Neutrophil (primary cell): ENCODE measurements around the gene BCAS3.

Experiments
- H3K27ac ChIP-seq: fragments of 200-600 bp; sonication (generic); 2 replicates; pipeline ENCODE4 v1.5.1; 2016; ENCODE audit warnings: mild to moderate bottlenecking, moderate library complexity
- H3K27me3 ChIP-seq: fragments of 200-600 bp; sonication (generic); 2 replicates; pipeline ENCODE4 v1.6.0; 2016; ENCODE audit warnings: mild to moderate bottlenecking
- H3K36me3 ChIP-seq: fragments of 200-600 bp; sonication (generic); 2 replicates; pipeline ENCODE4 v1.5.1; 2017
- H3K4me1 ChIP-seq, 2 experiments: fragments of 200-600 bp in 1 of 2; sonication (generic) in 1 of 2; 1 replicate in 1 of 2; 2 replicates in 1 of 2; pipeline versions ENCODE4 v1.5.1 to v1.6.1; 2013 to 2016; ENCODE audit warnings: low read depth in 1 of 2, low read length in 1 of 2, mild to moderate bottlenecking in 1 of 2, moderate library complexity in 1 of 2; ENCODE audit not compliant: control insufficient read depth in 1 of 2, insufficient read depth in 1 of 2
- H3K4me3 ChIP-seq, 2 experiments: fragments of 200-600 bp in 1 of 2; sonication (generic) in 1 of 2; 1 replicate in 1 of 2; 2 replicates in 1 of 2; pipeline ENCODE4 v1.5.1; 2013 to 2016; ENCODE audit warnings: low read depth in 1 of 2, low read length in 1 of 2, mild to moderate bottlenecking in 1 of 2, moderate library complexity in 1 of 2
- H3K9me3 ChIP-seq: fragments of 200-600 bp; sonication (generic); 2 replicates; pipeline ENCODE4 v1.5.1; 2016
- CTCF ChIP-seq: fragments of 200-600 bp; sonication (generic); IDR thresholded peaks from 2 replicates; pipeline ENCODE4 v1.5.1; 2016; ENCODE audit warnings: antibody characterized with exemption

The BCAS3 gene

GRCh38 chr17:60960398-60961065, 282.9 kb downstream of the BCAS3 start:
- no peak overlapping the region for H3K27ac ChIP-seq
- H3K4me3 ChIP-seq, result no peak overlapping the region
- H3K4me1 ChIP-seq, result no peaks in the 10 kb centered on the region
- H3K36me3 ChIP-seq, result no peaks in the 10 kb centered on the region
- no peaks in the 10 kb centered on the region for H3K27me3 ChIP-seq
- no peak for TF ChIP-seq CTCF
- H3K9me3 ChIP-seq, result no peaks in the 10 kb centered on the region

- Histone ChIP-seq H3K27me3 (no peaks in the 10 kb centered on the region), H3K4me3 (no peak overlapping the region), H3K4me1 (no peaks in the 10 kb centered on the region), H3K36me3 (no peaks in the 10 kb centered on the region), H3K9me3 (no peaks in the 10 kb centered on the region), H3K27ac (no peak overlapping the region)
- no peak for TF ChIP-seq CTCF
Measured at GRCh38 chr17:60964160-60964559, 286.5 kb downstream of the BCAS3 start.

GRCh38 chr17:60968266-60968665, 290.6 kb downstream of the BCAS3 start:
- Histone ChIP-seq H3K4me1 (no peaks in the 10 kb centered on the region), H3K27ac (no peak overlapping the region), H3K4me3 (no peak overlapping the region), H3K27me3 (no peaks in the 10 kb centered on the region), H3K9me3 (no peaks in the 10 kb centered on the region), H3K36me3 (no peaks in the 10 kb centered on the region)
- TF ChIP-seq CTCF, result no peak

GRCh38 chr17:60969500-60970037, 291.9 kb downstream of the BCAS3 start:
- H3K27ac ChIP-seq, result no peak overlapping the region
- no peak overlapping the region for H3K4me3 ChIP-seq
- no peaks in the 10 kb centered on the region for H3K4me1 ChIP-seq
- no peak for TF ChIP-seq CTCF
- no peaks in the 10 kb centered on the region for H3K9me3 ChIP-seq
- no peaks in the 10 kb centered on the region for H3K27me3 ChIP-seq
- H3K36me3 ChIP-seq, result no peaks in the 10 kb centered on the region

- Histone ChIP-seq H3K9me3 (no peaks in the 10 kb centered on the region), H3K4me1 (no peaks in the 10 kb centered on the region), H3K27ac (no peak overlapping the region), H3K27me3 (no peaks in the 10 kb centered on the region), H3K36me3 (no peaks in the 10 kb centered on the region), H3K4me3 (no peak overlapping the region)
- no peak for TF ChIP-seq CTCF
Measured at GRCh38 chr17:60970741-60971140, 293.1 kb downstream of the BCAS3 start.
